Renal pelvis (tissue), 4 donors: Measurements from ENCODE around the gene JUND. TPM values are rescaled to one million over a fixed set of nuclear protein-coding genes. Genes with fewer than 3 reads are reported as not detected.

Experiments
- DNase-seq: peaks from one replicate; pipeline ENCODE4 v3.0.0-alpha.2; 2013
- polyA plus RNA-seq, 3 donors: library from polyadenylated mRNA; unstranded; fragments of 120-200 nt; gene quantifications; one replicate each; pipeline ENCODE4 v1.2.1, GENCODE V29; 2013; ENCODE audit not compliant: insufficient read length in 3 of 3

JUND gene
- polyA plus RNA-seq, 3 donors, result 65.8 to 114 (median 73.7) TPM

DNA sequence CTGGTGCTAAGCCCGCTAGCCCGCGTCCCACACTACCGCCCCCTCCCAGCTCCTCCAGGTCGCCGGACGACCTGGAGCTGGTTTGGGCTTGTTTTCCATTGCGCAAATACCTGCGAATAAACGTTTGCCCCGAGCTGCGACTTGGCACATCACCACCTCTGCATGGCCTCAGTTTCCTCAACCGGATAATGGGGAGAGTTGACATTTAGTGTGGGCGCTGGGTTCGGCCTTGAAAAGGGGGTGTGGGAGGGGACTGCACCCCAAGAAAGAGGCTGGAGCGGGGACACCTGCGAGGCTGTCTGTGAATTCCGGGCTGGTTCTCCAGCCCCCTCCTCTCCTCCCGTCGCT, 11.0 kb upstream of the JUND start:
- DNase-seq, result no peak

GRCh38 chr19:18291590-18292461, 10.4 kb upstream of the JUND start:
- peak; percentile 90 for DNase-seq

DNA sequence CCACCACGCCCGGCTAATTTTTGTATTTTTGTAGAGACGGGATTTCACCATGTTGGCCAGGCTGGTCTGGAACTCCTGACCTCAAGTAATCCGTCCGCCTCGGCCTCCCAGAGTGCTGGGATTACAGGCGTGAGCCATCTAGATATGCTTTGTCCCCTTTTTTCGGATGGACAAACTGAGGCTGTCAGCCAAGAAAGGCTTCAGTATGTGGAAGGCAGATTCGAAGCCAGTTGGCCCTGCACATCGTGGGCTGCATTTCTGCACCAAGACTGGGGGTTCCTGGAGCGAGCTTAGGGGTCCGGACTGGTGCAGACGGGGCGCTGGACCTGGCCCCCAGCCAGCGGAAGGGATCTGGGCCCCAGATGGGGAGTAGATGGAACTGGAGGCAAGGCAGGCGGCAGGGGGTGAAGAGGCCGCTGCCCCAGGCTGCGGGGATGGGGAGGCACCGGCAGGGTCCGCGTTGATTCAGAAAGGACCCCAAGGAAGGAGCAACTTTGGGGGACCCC, 9.7 kb upstream of the JUND start:
- no peak for DNase-seq

DNA sequence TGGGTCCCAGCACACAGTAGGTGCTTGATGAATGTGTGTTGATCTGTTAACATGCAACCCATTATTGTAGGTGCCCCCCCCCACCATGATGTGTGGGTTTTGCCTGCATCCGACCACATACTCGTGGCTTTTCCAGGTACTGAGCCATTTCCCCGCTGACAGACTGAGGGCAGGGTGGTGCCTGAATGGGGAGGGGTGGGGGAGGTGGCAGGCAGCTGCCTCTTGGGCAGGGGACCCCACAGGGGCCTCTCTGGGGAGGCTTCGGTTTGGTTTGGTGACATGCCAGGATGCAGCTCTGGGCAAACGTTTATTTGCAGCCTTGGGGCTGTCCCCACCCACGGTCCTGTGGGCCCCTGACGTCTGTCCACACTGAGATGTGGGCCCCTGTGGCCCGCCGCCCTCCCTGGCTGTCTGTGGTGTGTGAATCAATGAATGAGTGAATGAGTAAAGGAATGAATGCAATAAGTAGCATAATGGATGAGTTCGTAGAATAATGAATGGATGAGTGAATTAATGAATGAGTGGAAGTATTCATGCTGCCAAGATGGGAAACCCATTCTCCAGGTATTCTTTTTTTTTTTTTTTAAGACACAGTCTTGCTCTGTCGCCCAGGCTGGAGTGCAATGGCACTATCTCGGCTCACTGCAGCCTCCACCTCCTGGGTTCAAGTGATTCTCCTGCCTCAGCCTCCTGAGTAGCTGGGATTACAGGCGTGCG, 9.0 kb upstream of the JUND start:
- DNase-seq, result no peak

DNA sequence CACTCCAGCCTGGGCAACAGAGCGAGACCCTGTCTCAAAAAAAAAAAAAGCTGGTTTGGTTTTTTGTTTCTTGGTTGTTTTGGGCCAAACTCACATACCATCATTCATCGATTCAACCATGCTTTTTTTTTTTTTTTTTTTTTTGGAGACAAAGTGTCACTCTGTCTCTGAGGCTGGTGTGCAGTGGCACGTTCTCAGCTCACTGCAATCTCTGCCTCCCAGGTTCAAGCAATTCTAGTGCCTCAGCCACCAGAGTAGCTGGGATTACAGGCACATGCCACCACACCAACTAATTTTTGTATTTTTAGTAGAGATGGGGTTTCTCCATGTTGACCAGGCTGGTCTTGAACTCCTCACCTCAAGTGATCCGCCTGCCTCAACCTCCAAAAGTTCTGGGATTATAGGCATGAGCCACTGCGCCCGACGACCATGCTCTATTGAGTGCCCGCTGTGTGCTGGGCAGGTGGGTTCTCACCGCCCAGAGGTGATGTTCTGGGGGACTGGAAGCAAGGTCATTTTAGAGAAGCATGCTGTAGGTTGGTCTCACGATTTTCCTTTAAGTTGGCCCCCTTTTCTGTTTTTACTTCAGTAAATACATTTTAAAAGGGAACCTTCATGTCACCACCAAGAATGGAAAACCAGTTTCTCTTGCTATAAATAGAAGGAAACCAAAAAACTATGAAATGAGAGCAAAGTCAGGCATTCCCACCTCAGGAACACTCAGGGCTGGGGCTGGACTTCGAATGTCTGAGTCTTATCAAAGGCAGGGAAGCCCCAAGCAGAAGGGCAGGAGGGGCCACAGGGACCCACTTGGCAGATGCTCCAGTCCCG, 8.3 kb upstream of the JUND start:
- no peak for DNase-seq

- DNase-seq, result no peak
Observed at GRCh38 chr19:18287836-18288772, 6.7 kb upstream of the JUND start.

DNA sequence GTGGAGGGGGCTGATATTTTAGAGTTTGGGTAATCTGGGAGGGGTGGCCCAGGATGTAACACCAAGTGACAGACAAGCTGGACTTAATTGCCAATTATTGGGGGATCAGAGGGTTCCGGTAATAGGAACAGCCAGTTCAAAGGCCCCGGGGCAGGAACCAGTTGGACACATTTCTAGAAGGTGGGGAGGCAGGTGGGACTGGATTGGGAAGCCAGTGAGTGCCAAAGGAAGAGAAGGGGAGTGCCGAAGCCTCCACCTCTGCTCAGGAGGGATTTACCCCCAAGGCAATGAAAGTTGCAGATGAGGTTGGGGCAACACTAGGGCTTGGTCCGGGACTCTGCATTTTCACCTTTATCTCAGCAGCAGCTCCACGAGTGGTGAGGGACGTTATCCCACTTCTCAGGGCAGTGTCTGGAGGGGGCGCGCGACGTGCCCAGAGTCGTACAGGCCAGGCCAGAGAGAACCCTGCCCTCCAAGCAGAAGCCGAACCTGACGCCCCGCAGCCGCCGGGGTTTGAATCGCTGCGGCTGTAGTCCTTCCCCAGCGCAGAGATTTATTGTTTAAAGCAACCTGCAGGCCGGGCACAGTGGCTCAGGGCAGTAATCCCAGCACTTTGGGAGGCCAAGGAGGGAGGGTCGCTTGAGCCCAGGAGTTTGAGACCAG, 5.7 kb upstream of the JUND start:
- DNase-seq, result no peak

DNA sequence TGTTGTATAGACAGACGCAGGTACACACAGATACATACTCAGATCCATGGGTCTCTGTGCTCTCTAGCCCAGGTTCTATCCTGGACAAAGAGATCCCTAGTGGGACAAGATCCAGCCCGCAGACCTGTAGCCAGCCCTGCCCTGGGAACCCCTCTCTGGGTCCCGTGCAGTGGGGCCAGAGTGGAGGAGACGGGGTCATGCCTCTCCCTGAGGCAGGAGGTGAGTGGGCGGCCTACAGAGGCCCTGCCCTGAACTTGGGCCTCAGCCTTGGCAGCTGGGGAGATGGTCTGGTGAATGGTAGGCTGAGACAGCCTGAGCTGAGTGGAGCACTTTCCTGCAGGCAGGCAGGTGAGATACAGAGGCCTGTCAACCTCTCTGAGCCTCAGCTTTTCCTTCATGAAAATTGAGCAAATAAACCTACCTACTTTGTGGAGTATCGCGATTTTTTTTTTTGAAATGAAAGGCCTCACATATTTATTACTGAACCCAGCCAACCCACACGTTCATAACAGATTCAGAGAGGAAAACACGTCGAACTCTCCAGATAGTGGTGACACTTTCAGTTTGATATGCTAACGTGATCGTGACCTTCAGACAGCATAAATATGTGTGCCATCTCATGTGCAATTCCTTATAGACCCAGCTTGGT, 3.4 kb upstream of the JUND start:
- no peak for DNase-seq

DNA sequence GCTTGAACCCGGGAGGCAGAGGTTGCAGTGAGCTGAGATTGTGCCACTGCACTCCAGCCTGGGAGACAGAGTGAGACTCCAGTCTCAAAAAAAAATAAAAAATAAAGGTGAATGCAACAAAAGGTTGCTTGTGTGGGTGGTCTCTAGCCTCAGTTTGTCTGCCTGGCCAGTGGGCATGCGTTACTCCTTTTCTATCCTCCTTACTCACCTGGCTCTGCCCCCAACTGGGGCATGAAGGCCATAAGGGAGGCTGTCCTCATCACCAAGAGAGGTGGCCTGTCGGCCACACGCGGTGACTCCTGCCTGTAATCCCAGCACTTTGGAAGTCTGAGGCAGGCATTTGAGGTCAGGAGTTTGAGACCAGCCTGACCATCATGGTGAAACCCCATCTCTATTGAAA, 1.9 kb upstream of the JUND start:
- DNase-seq, result no peak

- DNase-seq, result no peak
Observed at GRCh38 chr19:18282788-18283141, 1.3 kb upstream of the JUND start.

DNA sequence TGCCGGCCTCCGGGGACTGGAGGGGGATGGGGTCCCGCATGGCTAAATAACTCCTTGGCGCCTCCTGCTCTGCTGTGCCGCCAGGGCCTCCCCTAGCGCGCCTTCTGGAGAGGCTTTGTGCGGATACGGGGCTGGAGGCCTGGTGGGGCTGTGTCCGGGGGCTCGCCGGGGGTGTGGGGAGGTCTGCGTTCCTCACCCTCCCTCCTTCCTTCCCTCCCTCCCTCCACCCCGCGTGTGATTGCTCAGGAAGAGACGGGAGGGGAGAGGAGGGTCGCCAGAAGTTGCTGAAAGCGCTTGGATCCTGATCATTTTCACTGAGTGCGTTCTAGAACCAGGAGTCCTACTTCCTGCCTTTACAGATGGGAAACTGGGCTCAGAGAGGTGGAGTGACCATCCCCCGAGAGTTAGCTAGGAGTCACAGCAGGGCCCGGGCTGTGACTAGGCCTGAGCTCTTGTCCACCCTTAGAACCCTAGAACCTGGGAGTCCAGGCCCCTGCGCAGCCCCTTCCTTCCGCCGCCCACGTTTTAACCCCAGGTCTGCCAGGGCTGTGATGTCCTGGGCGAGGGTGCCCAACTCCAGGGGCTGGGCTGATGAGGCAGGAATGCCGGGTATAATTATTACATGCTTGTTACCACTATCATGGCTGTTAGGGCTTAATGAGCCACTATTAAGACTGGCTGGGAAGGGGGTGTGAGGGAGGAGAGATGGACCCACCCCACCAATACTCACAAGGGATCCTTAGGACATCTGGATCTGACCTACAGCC, 782 bp upstream of the JUND start:
- DNase-seq, result peak; percentile 94

- DNase-seq, result no peak
Observed at GRCh38 chr19:18280247-18281081, 958 bp downstream of the JUND start.

DNA sequence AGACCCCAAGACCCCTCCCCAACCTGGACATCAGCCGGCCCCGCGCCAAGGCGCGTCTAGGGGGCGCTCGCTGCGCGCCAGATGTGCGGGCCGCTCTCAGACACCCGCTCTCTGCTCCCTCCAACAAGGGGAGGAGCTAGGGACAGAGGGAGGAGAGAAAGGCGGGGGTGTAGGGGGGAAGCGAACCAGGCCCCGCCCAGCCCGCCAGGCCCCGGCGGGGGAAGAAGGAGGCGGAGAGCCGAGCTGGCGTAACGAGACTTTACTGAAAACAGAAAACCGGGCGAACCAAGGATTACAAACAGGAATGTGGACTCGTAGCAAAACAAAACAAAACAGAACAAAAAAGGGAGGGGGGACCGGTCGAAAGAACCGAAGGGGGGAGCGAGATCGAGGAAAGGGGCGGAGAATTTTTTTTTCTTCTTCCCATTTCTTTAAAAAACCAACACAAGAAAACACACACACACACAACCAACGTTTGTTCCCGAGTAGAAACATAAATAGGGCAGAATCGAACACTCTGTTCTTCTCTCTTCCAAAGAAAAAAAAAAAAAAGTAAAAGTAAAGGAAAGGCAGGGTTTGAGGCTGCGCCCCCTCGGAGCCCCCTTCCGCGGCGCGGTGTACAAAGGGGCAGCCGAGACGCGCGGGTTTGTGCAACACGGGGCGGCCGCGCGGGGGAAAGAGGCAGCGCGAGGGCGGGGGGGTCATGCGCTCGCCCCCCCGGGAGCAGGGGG, 1.7 kb downstream of the JUND start:
- DNase-seq, result peak; percentile 95

GRCh38 chr19:18279266-18279515, 2.2 kb downstream of the JUND start:
- no peak for DNase-seq

GRCh38 chr19:18278521-18279265, 2.7 kb downstream of the JUND start:
- no peak for DNase-seq

- no peak for DNase-seq
Observed at GRCh38 chr19:18274781-18275356, 6.6 kb downstream of the JUND start.
